T-helper 2 cell treated with Interferon-gamma antibody and Interleukin-4, amounts not matched to agents 100 ng/mL and 5 ng/mL, for 36 hours (primary cell): Measurements from ENCODE around the gene C1QTNF6. TPM values are rescaled to one million over a fixed set of nuclear protein-coding genes. Genes with fewer than 3 reads are reported as not detected.

ENCODE experiments used
- total RNA-seq: library from RNA; stranded (reverse); gene quantifications from 2 replicates; pipeline ENCODE4 v1.2.3, GENCODE V29; 2022

The C1QTNF6 gene
- total RNA-seq, 1 donor from 2014 or later = 6.4 TPM

Other genes starting within 250 kb of the C1QTNF6 start
- 7.2 and 7.5 TPM in 2 replicates for gene TST, start 168.8 kb downstream of the C1QTNF6 start, total RNA-seq
- 22.2 and 22.4 TPM in 2 replicates for gene MPST, start 168.5 kb downstream of the C1QTNF6 start, total RNA-seq
- gene KCTD17, start 136.5 kb downstream of the C1QTNF6 start, total RNA-seq = 33.2 and 36.4 TPM in 2 replicates
- gene TMPRSS6, start 78.5 kb downstream of the C1QTNF6 start, total RNA-seq = 0.55 and 0.75 TPM in 2 replicates
- gene IL2RB, start 38.3 kb downstream of the C1QTNF6 start, total RNA-seq = 152 and 167 TPM in 2 replicates
- 0.61 and 0.64 TPM in 2 replicates for gene SSTR3, start 24.2 kb upstream of the C1QTNF6 start, total RNA-seq
- 806 and 809 TPM in 2 replicates for gene RAC2, start 56.0 kb upstream of the C1QTNF6 start, total RNA-seq
- gene CYTH4, start 94.3 kb upstream of the C1QTNF6 start, total RNA-seq = 89.5 and 91.2 TPM in 2 replicates
- 0.07 and 0.20 TPM in 2 replicates for gene ELFN2, start 239.2 kb upstream of the C1QTNF6 start, total RNA-seq